Measurements from ENCODE around the gene NKPD1.

Gene NKPD1

DNA sequence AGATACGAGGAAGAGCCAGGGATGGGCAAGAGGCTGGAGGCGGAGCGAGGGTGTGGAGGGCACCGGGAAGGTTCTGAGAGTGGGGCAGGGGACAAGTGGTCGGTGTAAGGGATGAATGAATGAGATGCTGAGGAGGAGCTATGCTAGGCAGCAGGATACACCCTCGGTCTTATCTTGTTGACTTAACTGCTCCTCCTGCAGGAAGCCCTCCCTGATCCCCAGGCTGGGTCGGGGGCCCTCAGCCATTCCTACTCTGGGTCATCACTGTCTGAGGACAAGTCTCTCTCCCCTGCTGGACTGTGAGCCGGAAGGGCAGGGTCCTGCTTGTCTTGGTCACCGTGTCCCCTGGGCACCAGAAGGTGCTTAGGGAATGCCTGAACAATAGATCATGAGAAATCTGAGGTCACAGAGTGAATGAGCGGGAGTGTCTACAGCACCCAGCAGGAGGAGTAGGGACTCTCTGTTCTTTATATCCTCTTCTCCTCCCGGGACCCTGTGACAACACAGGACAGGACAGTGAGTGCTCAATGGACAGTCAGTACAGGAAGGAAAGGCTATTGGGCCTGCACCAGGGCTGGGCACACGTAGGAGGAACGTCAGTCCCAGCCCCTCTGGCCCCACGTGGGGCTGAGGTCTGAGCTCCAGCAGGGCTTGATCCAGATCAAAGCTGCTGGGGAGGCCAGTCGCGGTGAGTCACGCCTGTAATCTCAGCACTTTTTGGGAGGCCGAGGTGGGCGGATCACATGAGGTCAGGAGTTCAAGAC lies 6.5 kb downstream of the NKPD1 start:
- DNase-seq (ENCODE audit: low spot score), result no peak

DNA sequence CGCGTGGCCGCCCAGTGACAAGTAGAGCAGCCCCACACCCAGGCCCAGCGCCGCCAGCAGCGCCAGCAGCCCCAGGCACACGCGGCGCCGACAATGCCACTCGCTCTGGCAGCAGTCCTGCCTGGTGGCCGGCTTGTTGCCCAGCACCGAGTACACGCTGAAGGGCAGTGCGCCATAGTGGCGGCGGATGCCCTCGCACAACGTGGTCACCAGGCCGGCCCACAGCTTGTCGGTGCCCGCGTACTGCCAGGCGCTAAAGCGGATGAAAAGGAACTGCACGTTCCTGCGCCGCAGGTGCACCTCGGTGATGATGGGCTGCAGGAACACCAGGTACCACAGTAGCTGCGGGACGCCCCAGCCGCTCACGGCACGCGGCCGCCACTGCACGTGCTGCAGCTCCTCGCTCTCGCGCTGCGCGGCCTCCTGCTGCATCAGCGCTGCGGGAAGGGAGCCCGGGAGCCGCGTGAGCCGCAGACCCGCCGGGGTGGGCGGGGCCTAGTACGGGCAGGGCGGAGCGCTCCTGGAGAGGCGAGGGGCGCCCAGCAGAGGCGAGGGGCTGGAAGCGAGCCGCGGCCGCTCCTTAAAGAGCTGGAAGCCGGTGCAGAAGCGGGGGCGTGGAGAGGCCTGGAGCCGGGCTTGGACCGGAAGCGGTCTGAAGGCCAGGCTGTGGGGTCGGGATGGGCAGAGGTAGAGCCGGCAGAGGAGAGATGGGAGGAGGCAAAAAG lies 7.3 kb downstream of the NKPD1 start:
- peak; percentile 46 for DNase-seq (ENCODE audit: low spot score)

DNA sequence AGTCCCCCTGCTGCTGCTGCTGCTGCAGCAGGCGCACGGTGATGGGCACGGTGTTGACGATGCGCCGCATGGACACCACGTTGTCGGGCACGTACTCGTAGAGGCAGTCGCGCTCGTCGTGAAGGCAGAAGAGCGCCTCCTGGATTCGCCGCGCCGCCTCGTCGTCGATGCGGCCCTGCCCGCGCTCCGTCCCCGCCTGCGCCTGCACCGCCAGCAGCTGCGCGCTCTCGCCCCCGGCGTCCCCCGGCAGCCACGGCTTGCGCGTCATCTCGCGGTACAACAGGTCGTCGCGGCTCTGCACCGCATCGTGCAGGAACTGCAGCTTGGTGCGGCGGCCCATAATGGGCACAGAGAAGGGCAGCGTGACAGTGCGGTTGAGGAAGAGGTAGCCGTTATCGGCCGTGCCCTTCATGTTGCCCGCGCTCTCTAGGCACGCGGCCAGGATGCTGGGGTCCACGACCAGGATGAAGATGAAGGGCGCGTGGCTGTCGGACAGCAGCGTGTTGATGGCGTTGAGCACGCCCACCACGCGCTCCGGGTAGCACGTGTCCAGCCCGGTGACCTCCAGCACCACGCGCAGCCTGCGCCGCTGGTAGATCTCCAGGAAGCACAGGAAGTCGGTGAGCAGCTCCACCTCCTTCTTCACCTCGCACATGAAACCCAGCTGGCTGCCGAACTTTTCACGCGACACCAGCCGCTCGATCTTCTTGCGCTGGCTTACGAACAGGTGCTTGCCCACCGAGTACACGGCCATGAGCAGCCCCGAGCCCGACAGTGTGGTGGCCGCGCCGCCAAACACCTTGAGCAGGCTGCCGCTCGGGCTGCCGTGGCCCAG lies 8.1 kb downstream of the NKPD1 start:
- DNase-seq (ENCODE audit: low spot score), result peak; percentile 50

DNA sequence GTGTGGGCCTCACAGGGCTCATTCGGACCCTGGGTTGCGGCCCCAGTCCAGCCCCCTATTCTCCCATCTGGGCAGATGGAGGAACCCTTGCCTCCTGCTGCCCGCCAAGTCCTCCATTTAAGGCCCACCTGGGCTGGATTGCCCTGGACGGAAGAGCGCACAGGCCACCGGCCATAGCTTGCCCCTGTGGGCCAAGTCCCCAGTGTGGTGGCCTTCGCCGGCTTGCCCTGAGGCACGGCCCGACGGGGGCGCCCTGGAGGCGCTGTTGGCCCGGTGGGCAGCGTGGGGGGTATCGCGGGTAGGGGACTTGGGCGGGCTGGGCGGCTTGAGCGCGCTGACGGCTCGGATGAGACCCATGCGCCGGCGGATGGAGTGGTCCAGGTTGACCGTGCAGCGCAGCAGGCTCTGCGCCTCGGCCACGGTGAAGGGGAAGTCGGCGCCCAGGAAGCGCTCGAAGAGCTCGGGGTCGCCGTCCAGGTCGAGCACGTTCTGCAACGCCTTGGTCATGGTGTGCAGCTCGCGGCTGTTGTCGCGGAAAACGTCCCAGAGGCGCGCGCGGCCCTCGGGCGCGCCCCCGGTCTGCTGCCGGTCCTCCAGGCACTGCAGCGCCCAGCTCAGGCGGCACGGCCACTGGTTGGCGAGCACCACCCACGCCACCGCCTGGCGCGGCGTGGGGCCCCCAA lies 8.8 kb downstream of the NKPD1 start:
- no peak for DNase-seq (ENCODE audit: low spot score)

DNA sequence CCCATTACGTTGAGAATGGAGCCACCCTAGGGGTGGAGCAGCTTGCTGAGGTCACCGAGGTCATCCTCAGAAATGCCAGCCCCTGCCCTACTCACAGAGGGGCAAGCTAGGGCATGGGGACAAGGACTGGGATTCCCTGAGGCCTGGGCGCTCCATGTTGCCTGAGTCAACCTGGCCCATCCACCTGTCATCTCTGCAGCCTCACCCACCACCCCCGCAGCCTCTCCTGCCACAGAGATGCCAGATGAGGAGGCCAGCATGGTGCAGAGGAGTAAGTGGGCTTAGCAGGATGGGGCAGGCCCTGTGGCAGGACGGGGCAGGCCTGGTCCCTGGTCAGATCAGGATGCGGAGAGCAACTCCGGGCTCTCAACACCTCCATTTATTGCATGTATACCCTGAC lies 9.5 kb downstream of the NKPD1 start:
- no peak for DNase-seq (ENCODE audit: low spot score)

DNA sequence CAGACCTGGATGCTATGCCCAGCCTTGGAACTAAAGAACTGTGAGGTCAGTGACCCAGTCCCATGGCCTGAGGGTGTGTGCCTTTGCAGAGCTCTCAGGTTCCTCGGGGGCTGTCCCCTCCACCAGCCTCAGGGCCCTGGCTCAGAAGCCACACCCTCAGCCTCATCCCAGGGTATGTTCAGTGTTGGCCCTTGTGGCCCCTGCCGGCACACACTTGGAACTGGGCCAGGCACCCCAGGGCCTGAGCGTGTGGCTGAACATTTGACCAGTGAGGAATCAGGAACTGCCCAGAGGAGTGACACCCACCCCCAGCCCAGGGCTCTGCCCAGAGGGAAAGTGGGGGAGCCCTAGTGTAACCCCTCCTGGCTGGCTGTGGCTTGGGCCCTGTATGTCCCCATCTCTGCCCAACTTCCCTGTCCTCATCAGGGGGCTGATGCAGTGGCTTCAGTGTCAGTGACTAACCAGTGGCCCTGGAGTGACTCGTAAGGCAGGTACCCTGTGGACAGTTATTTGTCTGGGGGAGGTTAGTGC lies 10.0 kb downstream of the NKPD1 start:
- DNase-seq (ENCODE audit: low spot score), result no peak

DNA sequence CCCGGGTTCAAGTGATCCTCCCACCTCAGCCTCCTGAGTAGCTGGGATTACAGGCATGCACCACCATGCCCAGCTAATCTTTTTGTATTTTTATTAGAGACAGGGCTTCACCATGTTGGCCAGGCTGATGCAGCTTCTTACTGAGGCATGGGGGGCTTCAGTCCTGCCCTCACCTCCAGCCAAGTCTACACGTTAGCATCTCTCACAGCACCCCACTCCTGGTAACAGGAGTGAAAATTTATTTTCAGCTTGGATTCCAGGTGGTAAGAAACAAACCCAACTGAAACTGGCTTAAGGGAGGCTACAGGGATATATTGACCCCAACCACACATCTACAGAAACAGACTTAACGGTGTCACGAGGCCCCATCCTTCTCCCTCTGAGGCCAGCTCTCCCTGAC lies 10.6 kb downstream of the NKPD1 start:
- DNase-seq (ENCODE audit: low spot score), result no peak

DNA sequence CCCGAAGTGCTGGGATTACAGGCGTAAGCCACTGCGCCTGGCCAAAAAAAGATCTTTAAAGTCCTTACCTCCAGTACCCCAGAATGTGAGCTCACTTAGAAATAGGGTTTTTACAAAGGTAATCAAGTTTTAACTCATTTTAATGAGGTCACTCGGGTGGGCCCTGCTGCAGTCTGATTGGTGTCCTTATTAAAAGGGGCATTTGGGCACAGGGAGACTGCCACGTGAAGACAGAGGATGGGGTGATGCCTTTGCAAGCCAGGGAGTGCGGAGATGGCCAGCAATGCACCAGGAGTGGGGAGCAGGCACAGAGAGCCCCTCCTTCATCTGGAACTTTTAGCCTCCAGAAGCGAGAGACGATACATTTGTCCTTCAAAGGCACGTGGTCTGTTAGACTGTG lies 11.7 kb downstream of the NKPD1 start:
- no peak for DNase-seq (ENCODE audit: low spot score)

DNA sequence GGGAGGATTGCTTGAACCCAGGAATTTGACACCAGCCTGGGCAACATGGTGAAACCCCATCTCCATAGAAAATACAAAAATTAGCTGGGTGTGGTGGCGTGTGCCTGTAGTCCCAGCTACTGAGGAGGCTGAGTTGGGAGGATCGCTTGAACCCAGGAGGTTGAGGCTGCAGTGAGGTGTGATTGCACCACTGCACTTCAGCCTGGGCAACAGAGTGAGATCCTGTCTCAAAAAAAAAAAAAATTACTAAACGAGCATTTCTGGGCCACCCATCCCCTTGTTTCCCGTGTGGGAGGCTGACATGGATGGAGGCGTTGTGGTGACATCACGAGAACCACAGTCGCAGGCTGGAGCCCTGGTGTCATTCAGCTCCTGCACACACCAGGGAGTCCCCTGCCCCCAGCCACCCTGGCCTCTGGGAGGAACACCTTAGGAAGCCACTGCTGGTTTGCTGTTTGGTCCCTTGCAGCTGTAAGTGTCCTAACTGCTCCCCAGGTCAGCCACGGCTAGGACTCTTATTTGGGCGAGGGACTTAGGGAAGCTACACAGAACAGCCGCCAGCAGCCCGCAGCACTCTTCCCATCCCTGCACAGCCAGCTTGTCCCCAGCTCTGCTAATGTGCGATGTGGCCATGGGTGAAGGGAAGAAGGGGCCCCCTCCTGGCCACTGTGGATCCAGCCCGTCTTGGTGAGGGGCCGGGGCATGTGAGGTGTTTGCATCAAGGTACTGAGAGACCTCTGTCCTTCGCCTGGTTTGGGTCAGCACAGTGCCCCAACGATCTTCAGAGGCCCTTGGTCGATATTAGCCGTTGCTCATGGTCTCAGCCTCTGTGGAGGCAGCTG lies 12.7 kb downstream of the NKPD1 start:
- DNase-seq (ENCODE audit: low spot score), result no peak

DNA sequence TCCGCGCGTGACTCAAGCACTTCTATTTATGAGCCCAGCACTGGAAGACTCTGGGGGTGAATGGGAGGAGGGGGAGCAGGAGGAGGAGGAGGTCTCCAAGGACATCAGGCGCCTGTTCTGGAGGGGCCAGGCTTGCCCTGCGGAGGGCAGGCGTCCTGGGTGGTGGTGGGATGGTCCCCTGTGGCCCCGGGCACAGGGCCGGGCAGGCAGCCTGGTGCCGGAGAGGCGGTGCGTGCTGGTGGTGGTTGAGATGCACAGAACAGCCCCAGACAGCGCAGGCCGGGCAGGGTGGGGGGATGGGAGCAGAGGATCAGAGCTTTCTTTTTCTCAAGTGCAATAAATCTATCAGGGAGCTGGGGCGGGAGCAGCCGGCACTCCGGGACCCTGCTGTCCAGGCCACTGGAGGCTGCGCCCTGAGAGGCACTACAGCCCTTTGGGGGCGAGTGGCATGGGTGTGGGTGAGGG lies 14.0 kb downstream of the NKPD1 start:
- no peak for DNase-seq (ENCODE audit: low spot score)

DNA sequence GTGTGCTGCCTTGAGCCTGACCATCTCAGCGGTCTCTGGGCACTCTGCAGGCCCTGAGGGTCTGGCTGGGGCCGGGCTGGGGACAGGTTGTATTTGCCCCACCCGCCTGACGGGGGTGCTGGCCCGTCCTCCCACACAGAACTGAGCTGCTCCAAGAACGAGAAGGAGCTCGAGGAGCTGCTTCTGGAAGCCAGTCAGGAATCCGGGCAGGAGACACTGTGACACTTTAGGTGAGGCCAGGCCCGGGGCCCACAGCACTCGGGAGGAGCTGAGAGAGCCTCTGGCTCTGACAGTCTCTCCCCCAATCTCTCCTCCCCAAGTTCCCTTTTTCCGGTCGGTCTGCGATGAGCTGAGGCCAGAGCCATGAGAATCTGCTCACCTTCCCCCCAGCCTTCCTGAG lies 14.5 kb downstream of the NKPD1 start:
- DNase-seq (ENCODE audit: low spot score), result no peak

DNA sequence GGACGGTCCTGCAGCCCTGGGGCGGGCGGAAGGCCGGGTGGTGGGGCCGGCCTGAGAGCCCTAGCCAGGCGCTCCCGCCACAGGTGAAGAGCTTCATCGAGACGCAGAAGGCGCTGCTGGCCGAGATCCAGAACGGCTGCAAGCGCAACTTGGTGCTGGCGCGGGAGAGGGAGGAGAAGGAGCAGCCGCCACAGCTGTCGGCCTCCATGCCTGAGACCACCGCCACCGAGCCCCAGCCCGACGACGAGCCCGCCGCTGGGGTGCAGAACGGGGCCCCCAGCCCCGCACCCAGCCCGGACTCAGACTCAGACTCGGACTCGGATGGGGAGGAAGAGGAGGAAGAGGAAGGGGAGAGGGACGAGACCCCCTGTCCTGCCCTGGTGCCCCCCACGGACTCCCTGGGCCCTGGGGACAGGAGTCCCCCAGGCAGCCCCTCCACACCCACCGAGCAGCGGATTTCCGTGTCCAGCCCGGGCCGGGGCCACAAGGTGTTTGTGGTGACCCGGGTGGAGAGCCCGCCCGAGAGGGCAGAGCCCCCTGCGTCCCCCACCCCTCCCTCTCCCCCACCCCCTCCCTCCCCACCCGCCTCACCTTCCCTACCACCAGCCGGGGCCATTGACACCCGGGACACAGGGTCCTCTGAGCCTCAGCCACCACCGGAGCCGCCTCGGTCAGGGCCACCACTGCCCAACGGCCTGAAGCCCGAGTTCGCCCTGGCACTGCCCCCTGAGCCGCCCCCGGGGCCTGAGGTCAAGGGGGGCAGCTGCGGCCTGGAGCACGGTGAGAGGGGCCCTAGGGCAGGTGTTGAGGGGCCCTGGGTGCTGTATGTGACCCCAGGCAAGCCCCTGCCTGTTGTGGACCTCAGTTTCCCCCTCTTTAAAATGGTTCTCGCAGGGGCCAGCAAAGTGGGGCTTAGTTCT lies 15.3 kb downstream of the NKPD1 start:
- DNase-seq (ENCODE audit: low spot score), result no peak

DNA sequence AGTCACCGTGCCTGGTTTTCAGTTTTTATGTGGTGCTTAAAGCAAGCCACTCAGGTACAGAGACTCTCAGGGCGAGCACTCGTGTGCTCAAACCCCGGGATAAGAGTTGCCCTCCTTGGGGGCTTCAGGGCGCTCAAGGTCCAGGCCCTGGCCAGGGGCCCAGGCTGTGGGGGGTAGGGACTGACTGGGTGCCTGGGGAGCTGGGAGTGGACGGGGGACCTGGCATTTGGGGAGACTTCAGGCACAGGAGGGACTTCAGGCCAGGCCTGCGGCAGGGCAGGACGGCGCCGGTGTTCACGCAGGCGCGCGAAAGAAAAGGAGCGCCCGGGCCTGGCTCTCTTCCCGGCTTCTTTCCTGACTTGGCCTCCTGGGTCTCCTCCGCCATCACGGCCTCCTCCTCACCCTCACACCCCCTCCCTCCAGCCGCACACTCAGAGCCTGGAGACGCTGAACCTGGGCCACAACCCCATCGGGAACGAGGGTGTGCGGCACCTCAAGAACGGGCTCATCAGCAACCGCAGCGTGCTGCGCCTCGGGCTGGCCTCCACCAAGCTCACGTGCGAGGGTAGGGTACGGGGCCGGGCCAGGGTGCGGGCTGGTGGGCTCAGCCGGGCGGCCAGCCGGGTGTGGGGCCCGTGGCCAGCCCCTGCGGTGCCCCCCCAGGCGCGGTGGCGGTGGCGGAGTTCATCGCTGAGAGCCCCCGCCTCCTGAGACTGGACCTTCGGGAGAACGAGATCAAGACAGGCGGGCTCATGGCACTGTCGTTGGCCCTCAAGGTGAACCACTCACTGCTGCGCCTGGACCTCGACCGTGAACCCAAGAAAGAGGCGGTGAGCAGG lies 16.1 kb downstream of the NKPD1 start:
- DNase-seq (ENCODE audit: low spot score), result no peak

DNA sequence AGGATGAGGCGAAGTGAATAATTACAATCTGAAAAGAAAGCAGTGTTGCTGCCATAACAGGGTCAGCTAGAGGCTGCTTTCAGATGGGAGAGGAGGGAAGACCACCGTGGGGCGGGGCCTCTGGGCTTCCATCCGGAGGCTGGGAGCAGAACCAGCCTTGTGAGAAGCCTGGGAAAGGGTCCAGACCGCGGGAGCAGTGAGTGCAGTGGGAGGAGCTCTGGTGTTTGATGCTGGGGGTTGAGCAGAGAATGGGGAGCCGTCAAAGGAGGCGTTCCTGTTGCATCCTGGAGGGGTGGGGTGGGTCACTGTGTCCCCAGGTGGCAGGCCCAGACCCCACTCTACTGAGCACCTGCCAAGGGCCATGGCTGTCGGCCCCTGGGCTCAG lies 18.1 kb downstream of the NKPD1 start:
- DNase-seq (ENCODE audit: low spot score), result no peak

DNA sequence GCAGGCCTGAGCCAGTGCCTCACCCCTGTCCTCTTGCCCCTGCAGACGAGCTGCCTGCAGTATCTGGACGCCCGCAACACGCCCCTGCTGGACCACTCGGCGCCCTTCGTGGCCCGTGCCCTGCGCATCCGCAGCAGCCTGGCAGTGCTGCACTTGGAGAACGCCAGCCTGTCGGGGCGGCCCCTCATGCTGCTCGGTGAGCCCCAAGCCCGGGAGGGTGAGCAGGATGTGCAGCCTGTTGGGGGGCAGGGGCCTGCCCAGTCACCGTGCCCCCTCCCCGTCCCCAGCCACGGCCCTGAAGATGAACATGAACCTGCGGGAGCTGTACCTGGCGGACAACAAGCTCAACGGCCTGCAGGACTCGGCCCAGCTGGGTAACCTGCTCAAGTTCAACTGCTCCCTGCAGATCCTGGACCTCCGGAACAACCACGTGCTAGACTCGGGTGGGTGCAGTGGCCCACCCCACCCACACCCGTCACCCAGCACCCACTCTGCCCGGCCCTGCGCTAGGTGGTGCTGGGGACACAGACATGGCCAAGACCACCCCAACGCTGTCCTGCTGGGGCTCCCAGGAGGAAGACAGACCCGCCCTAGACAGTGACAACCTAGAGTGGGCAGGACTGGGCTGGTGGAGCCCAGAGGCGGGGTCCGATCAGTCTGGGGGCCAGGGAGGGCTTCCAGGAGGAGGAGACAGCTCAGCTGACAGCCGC lies 18.6 kb downstream of the NKPD1 start:
- no peak for DNase-seq (ENCODE audit: low spot score)

DNA sequence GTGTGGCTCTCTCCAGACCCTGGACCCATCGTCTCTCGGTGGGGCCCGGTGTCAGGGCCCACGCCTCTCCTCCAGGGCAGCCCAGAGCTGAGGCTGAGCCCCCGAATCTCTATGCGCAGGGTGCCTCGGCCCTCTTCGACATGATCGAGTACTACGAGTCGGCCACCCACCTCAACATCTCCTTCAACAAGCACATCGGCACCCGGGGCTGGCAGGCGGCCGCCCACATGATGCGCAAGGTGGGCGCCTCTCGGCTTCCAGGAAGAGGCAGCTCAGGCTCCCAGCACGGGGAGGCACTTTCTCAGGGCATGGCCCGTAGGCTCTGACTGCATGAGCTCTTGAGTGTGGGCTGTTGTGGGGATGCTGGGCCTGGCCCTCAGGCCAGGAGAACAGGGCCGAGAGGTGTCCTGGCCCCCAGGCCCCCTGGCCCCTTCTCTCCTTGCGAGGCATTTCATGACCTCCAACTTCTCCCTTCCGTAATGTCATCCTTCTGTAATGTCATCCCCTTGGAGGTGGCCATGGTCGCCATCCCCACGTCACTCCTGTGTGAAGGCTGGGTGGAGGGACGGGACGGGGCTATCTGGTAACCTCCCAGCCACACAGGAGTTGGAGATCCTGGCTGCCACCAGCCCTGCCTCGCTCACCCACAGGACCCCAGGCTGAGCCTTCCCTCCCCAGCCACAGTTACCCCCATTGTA lies 19.4 kb downstream of the NKPD1 start:
- no peak for DNase-seq (ENCODE audit: low spot score)

DNA sequence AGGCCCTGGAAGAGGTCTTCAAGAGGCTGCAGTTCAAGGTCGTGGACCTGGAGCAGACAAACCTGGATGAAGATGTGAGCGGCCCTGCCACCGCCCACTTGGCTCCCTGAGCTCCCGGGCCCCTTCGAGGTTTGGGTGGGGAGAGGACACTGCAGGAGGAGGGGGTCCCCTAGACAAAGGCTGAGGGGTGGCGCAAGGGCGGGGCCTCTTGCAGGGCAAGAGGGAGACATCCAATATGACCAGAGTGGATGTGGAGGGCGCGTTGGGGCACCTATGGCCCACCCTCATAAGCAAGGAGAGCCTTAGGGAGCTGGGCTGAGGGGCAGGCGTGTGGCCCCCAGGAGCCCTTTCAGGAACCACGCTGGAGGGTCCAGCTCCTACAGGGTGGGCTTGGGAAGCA lies 20.2 kb downstream of the NKPD1 start:
- no peak for DNase-seq (ENCODE audit: low spot score)

DNA sequence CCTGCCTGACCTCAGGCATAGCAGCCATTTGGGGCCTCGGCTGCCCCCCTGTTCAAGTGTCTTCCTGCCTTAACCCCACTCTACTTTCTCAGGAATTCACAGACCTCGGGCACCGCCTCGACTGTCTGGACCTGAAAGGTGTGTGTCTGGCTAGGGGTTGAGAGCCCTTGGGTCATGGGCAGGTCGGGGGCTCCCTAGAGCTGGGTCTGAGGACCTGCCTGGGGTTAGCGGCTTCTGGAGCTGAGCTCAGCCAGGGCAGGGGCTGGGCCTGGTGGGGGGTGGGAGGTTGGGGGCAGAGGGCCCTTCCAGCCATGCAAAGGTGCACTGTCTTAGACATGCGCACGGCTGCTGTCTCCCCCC lies 20.7 kb downstream of the NKPD1 start:
- no peak for DNase-seq (ENCODE audit: low spot score)

Measured in germinal center (tissue), 1 donor.